ENCODE results near the gene ALPK1.
"Not testable (repeated sequence)": the region's sequence is repeated elsewhere in the genome, so short reads cannot be mapped to it uniquely, and the experiment has no call there.

ALPK1 gene

DNA sequence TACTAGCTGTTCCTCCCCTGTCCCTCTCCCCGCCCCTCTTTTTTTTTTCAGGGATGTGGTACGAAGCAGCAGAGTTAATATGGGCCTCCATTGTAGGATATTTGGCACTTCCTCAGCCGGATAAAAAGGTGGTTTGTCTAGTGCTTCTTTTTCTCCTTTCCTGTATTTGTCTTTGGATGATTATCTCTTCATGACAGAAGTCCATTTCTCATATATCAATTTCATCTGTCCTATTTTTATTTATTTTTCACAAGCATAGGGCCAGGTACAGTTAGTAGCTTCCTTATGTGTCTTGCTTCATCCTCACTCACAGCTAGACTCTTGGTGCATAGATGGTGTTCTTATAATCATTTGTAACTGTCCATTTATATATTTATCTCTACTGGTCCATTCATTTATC is 129.2 kb downstream of the ALPK1 start:
- H3K27me3 ChIP-seq (ENCODE audit: insufficient read depth, insufficient read length) = no peaks in the 10 kb centered on the region
- no peaks in the 10 kb centered on the region for H3K4me1 ChIP-seq (ENCODE audit: insufficient read depth, insufficient read length)
- H3K4me3 ChIP-seq (ENCODE audit: insufficient read length, low read depth) = no peak overlapping the region
- TF ChIP-seq YY1 (IDR thresholded peaks at IDR 0.05; ENCODE audit: insufficient read depth, insufficient read length) (no peak), ZNF274 (IDR thresholded peaks at IDR 0.05; ENCODE audit: low read depth, low read length) (no peak), SUZ12 (IDR thresholded peaks at IDR 0.05; ENCODE audit: extremely low read depth, insufficient read depth, insufficient read length) (no peak)
- H3K36me3 ChIP-seq (ENCODE audit: insufficient read depth, insufficient read length, low read length) = no peaks in the 10 kb centered on the region
- no peak for DNase-seq (ENCODE audit: low read depth, low spot score)
- H3K9me3 ChIP-seq (ENCODE audit: insufficient read depth, low read length) = no peaks in the 10 kb centered on the region
- H3K9ac ChIP-seq (ENCODE audit: insufficient read length, low read depth) = no peak overlapping the region

- Histone ChIP-seq H3K4me1 (ENCODE audit: insufficient read depth, insufficient read length) (no peaks in the 10 kb centered on the region), H3K27me3 (ENCODE audit: insufficient read depth, insufficient read length) (no peaks in the 10 kb centered on the region), H3K9me3 (ENCODE audit: insufficient read depth, low read length) (no peaks in the 10 kb centered on the region), H3K9ac (ENCODE audit: insufficient read length, low read depth) (no peak overlapping the region), H3K36me3 (ENCODE audit: insufficient read depth, insufficient read length, low read length) (no peaks in the 10 kb centered on the region), H3K4me3 (ENCODE audit: insufficient read length, low read depth) (no peak overlapping the region)
- no peak for TF ChIP-seq SUZ12 (IDR thresholded peaks at IDR 0.05; ENCODE audit: extremely low read depth, insufficient read depth, insufficient read length)
- no peak for TF ChIP-seq YY1 (IDR thresholded peaks at IDR 0.05; ENCODE audit: insufficient read depth, insufficient read length)
- no peak for TF ChIP-seq ZNF274 (IDR thresholded peaks at IDR 0.05; ENCODE audit: low read depth, low read length)
- no peak for DNase-seq (ENCODE audit: low read depth, low spot score)
These were observed 134.0 kb downstream of the ALPK1 start for GRCh38 chr4:112431158-112431557.

GRCh38 chr4:112436987-112437386 is 139.8 kb downstream of the ALPK1 start:
- Histone ChIP-seq H3K4me3 (ENCODE audit: insufficient read length, low read depth) (no peak overlapping the region), H3K9me3 (ENCODE audit: insufficient read depth, low read length) (no peaks in the 10 kb centered on the region), H3K4me1 (ENCODE audit: insufficient read depth, insufficient read length) (no peaks in the 10 kb centered on the region), H3K36me3 (ENCODE audit: insufficient read depth, insufficient read length, low read length) (no peaks in the 10 kb centered on the region), H3K9ac (ENCODE audit: insufficient read length, low read depth) (no peak overlapping the region), H3K27me3 (ENCODE audit: insufficient read depth, insufficient read length) (no peaks in the 10 kb centered on the region)
- DNase-seq (ENCODE audit: low read depth, low spot score) = no peak
- TF ChIP-seq SUZ12 (IDR thresholded peaks at IDR 0.05; ENCODE audit: extremely low read depth, insufficient read depth, insufficient read length) (no peak), YY1 (IDR thresholded peaks at IDR 0.05; ENCODE audit: insufficient read depth, insufficient read length) (no peak), ZNF274 (IDR thresholded peaks at IDR 0.05; ENCODE audit: low read depth, low read length) (no peak)

GRCh38 chr4:112442226-112442625 is 145.1 kb downstream of the ALPK1 start:
- not testable (repeated sequence) for H3K27me3 ChIP-seq (ENCODE audit: insufficient read depth, insufficient read length); H3K4me1 ChIP-seq (ENCODE audit: insufficient read depth, insufficient read length); H3K9ac ChIP-seq (ENCODE audit: insufficient read length, low read depth); H3K36me3 ChIP-seq (ENCODE audit: insufficient read depth, insufficient read length, low read length); H3K4me3 ChIP-seq (ENCODE audit: insufficient read length, low read depth); DNase-seq (ENCODE audit: low read depth, low spot score)
- peaks cover 13% of the 10 kb centered on the region for H3K9me3 ChIP-seq (ENCODE audit: insufficient read depth, low read length)

DNA sequence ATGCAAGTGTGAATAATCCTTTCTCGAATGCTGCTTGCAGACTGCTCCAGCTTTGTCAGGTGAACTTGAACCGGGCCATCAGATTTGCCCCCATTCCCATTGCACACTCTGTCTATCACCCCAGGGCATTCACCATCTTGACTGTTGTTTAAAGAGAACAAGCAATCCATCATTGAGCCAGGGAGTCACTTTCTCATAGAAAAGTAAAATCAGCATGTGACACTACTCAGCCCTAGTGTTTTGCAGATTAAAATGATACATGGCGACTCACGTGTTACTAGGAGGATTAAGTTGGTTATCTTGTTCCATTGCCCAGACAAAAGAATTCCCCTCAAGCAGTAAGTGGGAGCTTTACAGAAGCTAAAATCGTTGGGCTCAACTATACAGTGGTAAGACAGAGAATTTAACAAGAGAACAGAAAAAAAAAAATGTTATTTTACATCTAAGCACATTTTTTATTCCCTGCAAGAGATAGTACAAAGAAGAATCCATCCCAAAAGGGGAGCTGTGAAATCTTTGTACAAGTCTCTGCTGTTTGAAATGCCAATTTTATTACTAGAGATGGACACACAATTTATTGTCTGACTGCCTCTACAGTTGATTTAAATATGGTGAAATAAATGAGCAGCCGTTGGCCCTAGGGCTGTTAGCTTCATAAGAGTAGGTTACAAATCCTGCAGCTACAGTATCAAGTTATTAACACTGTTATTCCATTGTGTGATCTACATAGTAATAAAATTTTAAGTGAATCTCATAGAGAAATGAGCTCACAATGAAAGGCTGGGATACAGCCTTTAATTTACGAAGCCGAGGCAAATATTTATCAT is 151.3 kb downstream of the ALPK1 start:
- H3K4me1 ChIP-seq (ENCODE audit: insufficient read depth, insufficient read length) = no peaks in the 10 kb centered on the region
- TF ChIP-seq YY1 (IDR thresholded peaks at IDR 0.05; ENCODE audit: insufficient read depth, insufficient read length) (no peak), SUZ12 (IDR thresholded peaks at IDR 0.05; ENCODE audit: extremely low read depth, insufficient read depth, insufficient read length) (no peak), ZNF274 (IDR thresholded peaks at IDR 0.05; ENCODE audit: low read depth, low read length) (no peak)
- no peaks in the 10 kb centered on the region for H3K36me3 ChIP-seq (ENCODE audit: insufficient read depth, insufficient read length, low read length)
- H3K4me3 ChIP-seq (ENCODE audit: insufficient read length, low read depth) = no peak overlapping the region
- H3K9ac ChIP-seq (ENCODE audit: insufficient read length, low read depth) = no peak overlapping the region
- DNase-seq (ENCODE audit: low read depth, low spot score) = no peak
- peaks cover 13% of the 10 kb centered on the region for H3K9me3 ChIP-seq (ENCODE audit: insufficient read depth, low read length)
- no peaks in the 10 kb centered on the region for H3K27me3 ChIP-seq (ENCODE audit: insufficient read depth, insufficient read length)

DNA sequence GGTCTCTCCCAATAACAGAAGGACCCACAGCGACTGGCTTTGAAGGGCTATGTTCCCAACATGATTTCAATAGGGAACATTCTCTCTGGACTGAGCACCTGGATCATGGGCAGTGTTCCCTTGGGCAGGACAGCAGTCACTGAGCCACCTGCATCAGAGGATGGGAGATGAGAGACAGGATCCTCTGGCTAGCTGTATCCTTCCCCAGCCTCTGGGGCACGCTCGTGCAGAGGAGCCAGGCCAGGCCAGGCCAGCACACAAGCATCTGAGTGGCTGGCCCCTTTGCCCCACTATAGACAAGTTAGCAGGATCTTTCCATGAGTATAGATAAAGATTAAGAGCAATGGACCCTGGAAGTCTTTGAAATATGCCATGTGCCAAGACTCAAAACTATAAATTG is 152.5 kb downstream of the ALPK1 start:
- no peak overlapping the region for H3K4me3 ChIP-seq (ENCODE audit: insufficient read length, low read depth)
- no peak for DNase-seq (ENCODE audit: low read depth, low spot score)
- TF ChIP-seq SUZ12 (IDR thresholded peaks at IDR 0.05; ENCODE audit: extremely low read depth, insufficient read depth, insufficient read length) (no peak), YY1 (IDR thresholded peaks at IDR 0.05; ENCODE audit: insufficient read depth, insufficient read length) (no peak), ZNF274 (IDR thresholded peaks at IDR 0.05; ENCODE audit: low read depth, low read length) (no peak)
- no peaks in the 10 kb centered on the region for H3K36me3 ChIP-seq (ENCODE audit: insufficient read depth, insufficient read length, low read length)
- H3K4me1 ChIP-seq (ENCODE audit: insufficient read depth, insufficient read length) = no peaks in the 10 kb centered on the region
- no peak overlapping the region for H3K9ac ChIP-seq (ENCODE audit: insufficient read length, low read depth)
- H3K9me3 ChIP-seq (ENCODE audit: insufficient read depth, low read length) = peaks cover 13% of the 10 kb centered on the region
- H3K27me3 ChIP-seq (ENCODE audit: insufficient read depth, insufficient read length) = no peaks in the 10 kb centered on the region

DNA sequence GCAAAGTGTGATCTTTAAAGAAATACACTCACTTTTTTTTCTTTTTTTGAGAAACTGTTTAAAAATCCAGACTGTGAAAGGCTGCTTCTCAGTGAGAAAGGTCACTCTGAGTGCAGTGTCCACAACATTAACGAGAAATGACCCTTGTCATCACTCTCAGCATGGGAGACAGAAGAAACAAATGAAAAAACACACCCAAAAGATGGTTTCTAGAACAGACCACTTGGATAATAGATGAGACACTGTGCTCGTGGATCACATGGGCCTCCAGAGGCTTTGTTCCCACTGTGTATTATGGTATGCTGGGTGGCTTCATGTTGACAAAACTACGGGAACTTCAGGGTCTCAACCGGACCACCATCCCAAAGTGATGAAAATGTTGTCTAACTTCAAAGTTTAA is 153.9 kb downstream of the ALPK1 start:
- TF ChIP-seq SUZ12 (IDR thresholded peaks at IDR 0.05; ENCODE audit: extremely low read depth, insufficient read depth, insufficient read length) (no peak), YY1 (IDR thresholded peaks at IDR 0.05; ENCODE audit: insufficient read depth, insufficient read length) (no peak), ZNF274 (IDR thresholded peaks at IDR 0.05; ENCODE audit: low read depth, low read length) (no peak)
- Histone ChIP-seq H3K27me3 (ENCODE audit: insufficient read depth, insufficient read length) (no peaks in the 10 kb centered on the region), H3K9ac (ENCODE audit: insufficient read length, low read depth) (no peak overlapping the region), H3K4me1 (ENCODE audit: insufficient read depth, insufficient read length) (no peaks in the 10 kb centered on the region), H3K36me3 (ENCODE audit: insufficient read depth, insufficient read length, low read length) (no peaks in the 10 kb centered on the region), H3K9me3 (ENCODE audit: insufficient read depth, low read length) (peaks cover 4% of the 10 kb centered on the region; the same call in 1 of the 2 replicates), H3K4me3 (ENCODE audit: insufficient read length, low read depth) (no peak overlapping the region)
- DNase-seq (ENCODE audit: low read depth, low spot score) = no peak

Measured in NT2/D1 (cell line).